ENCODE measurements around the gene CACNA2D2.

GRCh38 chr3:50347187-50347813 is 156.1 kb downstream of the CACNA2D2 start:
- TF ChIP-seq, protein P1, sequence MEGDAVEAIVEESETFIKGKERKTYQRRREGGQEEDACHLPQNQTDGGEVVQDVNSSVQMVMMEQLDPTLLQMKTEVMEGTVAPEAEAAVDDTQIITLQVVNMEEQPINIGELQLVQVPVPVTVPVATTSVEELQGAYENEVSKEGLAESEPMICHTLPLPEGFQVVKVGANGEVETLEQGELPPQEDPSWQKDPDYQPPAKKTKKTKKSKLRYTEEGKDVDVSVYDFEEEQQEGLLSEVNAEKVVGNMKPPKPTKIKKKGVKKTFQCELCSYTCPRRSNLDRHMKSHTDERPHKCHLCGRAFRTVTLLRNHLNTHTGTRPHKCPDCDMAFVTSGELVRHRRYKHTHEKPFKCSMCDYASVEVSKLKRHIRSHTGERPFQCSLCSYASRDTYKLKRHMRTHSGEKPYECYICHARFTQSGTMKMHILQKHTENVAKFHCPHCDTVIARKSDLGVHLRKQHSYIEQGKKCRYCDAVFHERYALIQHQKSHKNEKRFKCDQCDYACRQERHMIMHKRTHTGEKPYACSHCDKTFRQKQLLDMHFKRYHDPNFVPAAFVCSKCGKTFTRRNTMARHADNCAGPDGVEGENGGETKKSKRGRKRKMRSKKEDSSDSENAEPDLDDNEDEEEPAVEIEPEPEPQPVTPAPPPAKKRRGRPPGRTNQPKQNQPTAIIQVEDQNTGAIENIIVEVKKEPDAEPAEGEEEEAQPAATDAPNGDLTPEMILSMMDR (IDR thresholded peaks at IDR 0.05), result peak in 1 of 3 experiments; percentile 28
- TF ChIP-seq POLR2A (IDR thresholded peaks at IDR 0.05), result no peak
- TF ChIP-seq POLR2AphosphoS5 (IDR thresholded peaks at IDR 0.05; ENCODE audit: insufficient read depth in 1 of 2, low read depth in 1 of 2), result no peak
